ENCODE measurements around the gene TIMM23. TPM values are rescaled to one million over a fixed set of nuclear protein-coding genes. Genes with fewer than 3 reads are reported as not detected.

TIMM23 gene, protein sequence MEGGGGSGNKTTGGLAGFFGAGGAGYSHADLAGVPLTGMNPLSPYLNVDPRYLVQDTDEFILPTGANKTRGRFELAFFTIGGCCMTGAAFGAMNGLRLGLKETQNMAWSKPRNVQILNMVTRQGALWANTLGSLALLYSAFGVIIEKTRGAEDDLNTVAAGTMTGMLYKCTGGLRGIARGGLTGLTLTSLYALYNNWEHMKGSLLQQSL
- 85.9 and 116 TPM in 2 replicates for total RNA-seq

GRCh38 chr10:45972106-45972812 lies at the start of gene TIMM23:
Gene TIMM23, plus strand, starts transcription at chr10:45972489. Its CDS starts 136 bp downstream, at chr10:45972625.

GRCh38 chr10:46030091-46030937 lies 58.0 kb downstream of the TIMM23 start, which contains the start of gene NCOA4:
Gene NCOA4, minus strand, starts transcription at chr10:46030623. Its CDS starts 13,943 bp downstream, at chr10:46016680.

GRCh38 chr10:46046261-46046660 lies 74.0 kb downstream of the TIMM23 start, which contains the start of gene MSMB:
Gene MSMB, minus strand, starts transcription at chr10:46046269. Its CDS starts 32 bp downstream, at chr10:46046237.

Other genes starting within 250 kb of the TIMM23 start
- 15.5 and 17.1 TPM in 2 replicates for gene WASHC2C, start 245.2 kb upstream of the TIMM23 start, total RNA-seq
- gene AGAP4, start 125.0 kb upstream of the TIMM23 start, total RNA-seq, result 1.5 and 2.0 TPM in 2 replicates
- gene NCOA4, start 58.1 kb downstream of the TIMM23 start, total RNA-seq, result 86.1 and 99.2 TPM in 2 replicates
- gene MSMB, start 73.8 kb downstream of the TIMM23 start, total RNA-seq, result not detected in 2 replicates

Data from hair follicular keratinocyte (primary cell).